Islet of Langerhans (tissue), 1 donor: ENCODE results near the gene MCRIP1.
"Not testable (repeated sequence)": the region's sequence is repeated elsewhere in the genome, so short reads cannot be mapped to it uniquely, and the experiment has no call there.

Experiments used
- FAIRE-seq: peaks from one replicate; lab custom pipeline; 2011; peaks lifted over from hg19 to GRCh38; lab: Jason Lieb, UNC

Gene MCRIP1

DNA sequence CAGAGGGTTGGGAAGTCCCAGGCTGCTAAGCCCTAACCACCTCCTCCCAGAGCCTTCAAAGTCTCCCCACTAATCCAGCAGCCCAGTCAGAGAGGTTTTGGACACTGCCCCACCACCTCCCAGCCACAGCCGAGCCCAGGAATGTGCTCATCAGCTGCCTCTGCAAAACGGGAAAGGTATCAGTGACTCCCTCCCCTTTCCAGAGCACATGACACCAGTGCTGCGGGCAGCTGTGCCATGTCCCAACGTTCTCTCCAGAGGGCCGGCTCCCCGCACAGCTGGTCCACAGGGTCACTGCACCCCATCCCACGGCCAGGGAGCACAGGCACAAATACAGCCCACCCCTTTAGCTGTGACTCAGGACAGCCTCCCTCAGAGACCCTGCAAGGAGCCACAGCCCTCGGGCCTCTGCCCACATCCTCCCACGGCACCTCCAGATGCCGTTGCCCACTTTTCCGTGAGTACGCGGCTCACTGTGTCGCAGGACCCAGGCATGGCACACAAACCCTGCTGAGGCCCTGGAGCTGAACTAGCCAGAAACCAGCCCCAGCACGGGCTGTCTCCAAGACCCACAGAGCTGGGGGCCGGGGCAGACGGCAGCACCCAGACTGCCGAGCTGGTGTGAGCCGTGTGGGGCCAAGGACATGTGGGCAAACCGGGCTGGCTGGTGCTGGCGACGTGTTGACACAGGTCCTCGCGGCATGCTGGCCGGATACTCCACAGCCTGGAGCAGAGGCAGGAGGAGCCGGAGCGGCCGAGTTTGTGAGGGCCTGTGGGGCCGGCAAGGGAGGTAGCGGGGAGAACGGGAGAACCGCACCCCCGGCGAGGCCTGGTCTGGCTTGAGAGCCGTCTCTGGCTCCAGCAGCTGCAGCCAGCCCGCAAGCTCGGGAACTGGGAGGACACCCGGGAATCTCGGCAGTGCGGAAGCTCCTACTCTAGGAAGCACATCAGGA lies 8.0 kb upstream of the MCRIP1 start:
- no peak for FAIRE-seq

DNA sequence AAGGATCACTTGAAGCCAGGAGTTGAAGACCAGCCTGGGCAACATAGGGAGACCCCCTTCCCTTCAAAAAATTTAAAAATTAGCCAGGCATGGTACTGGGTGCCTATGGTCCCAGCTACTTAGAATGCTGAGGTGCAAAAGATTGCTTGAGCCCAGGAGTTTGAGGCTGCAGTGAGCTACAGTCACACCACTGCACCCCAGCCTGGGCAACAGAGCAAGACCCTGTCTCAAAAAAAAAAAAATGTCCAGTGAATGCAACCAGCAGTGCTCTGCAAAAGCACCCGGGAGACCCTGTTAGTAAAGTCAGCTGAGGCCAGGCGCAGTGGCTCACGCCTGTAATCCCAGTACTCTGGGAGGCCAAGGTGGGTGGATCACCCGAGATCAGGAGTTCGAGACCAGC lies 7.0 kb upstream of the MCRIP1 start:
- FAIRE-seq = not testable (repeated sequence)

DNA sequence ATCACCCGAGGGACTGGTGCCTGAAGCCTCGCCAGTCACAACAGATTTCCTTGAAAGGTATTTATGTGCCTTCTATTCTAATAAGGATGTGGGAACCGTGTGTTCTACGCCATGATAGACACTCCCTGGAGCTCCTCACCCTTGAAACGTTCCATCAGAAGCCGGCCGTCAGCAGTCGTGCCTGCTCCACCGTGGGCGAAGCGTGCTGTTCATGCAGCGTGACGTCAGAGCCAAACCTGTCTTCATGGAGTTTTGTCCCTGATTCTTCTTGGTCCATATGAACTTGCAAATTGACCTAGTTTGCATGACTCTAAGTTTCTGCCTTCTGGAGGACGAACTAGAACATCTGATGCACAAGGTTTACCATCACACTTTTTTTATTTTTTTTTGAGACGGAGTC lies 6.2 kb upstream of the MCRIP1 start:
- no peak for FAIRE-seq

DNA sequence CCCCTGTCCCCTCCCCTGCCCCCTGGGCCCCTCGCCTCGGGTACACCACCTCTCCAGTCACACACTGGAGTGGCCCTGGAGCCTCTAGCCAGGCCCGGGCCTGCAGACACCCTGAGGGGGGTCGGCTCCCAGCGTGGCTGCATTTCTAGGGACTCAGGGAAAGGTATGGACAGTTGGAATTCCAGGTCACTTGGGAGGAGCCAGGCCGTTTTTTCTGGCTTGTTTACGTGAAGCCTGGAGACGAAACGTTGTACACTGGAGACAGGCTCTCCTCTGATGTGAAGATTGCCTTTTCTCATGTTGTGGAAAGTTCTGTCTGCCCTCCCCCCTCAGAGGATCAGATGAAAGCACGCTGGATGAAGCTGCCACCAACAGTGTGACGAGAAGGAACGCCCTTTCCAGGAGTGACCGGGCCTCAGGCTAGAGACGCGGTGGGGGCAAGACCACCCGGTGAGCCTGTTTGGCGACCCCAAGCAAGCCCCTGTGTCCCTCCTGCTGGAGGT lies 5.7 kb upstream of the MCRIP1 start:
- FAIRE-seq = no peak

DNA sequence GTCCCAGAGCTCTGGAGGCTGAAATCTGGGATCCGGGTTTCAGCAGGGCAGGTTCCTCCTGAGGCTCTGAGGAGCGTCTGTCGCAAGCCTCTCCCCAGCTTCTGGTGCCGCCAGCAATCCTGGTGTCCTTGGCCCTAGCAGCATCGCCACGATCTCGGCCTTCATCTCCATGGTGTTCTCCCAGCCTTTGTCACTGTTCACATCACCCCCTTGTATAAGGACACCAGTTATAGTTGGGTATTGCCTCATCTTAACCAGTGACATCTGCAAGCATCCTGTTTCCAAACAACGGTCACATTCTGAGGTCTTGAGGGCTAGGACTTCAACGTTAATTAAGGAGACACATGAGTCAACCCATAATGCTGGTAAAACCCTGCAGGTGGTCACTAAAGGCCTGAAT lies 4.5 kb upstream of the MCRIP1 start:
- FAIRE-seq = no peak

DNA sequence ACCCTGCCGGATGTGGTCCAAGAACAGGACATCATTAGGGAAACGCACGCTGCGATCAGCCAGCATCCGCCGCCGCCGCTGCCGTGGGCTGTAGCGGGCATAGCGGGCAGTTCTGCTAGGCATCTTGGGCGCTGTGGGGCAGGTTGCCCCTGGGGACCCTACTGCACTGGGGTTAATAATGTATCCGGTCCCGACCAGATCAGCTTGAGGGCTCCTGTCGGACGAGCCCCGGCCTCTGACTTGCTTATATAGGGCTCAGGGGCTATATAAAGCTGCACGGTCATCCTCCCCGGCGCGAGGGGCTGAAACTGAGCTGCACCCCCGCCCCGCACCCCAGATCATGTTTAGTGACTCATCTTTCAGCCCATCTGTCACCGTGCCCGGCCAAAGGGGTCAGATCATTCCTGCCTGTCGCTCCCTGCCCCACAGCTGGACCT lies 1.8 kb upstream of the MCRIP1 start, which contains the start of gene PPP1R27:
Gene PPP1R27 (minus strand): TSS at position 220 of the 437 bp plus-strand sequence. CDS start 97 bp downstream, at position 123.
- FAIRE-seq = no peak

DNA sequence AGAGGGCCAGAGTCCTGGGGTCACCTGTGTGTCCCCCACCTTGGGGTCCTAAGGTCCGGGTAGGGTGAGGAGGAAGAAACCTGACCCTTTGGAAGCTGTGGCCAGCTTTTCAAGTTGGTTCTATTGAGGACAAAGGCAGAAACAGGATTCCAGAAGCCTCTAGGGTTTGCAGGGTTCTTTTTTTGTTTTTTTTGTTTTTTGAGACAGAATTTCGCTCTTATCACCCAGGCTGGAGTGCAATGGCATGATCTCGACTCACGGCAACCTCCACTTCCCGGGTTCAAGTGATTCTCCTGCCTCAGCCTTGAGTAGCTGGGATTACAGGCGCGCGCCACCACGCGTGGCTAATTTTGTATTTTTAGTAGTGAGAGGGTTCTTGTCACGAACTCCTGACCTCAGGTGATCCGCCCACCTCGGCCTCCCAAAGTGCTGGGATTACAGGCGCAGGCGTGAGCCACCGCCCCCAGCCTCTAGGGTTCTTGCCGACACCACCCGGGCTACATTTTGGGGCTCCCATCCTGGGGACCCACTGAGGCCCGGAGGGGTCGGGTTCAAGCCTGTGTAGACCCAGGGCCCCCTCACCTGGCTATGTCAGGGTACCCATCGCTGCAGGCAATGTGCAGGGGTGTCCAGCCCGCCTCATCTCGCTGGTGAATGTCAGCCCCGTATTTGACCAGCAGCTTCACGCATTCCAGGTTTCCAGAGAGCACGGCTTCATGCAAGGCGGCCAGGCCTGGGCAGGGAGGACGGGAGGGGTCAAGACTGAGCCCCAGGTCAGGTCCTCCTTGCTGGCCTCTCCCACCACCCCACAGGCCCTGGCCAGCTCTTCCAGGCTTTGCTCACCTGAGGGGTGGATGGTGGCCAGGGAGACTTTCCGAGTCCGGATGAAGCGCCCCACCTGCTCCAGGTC lies 1.1 kb upstream of the MCRIP1 start:
- no peak for FAIRE-seq

DNA sequence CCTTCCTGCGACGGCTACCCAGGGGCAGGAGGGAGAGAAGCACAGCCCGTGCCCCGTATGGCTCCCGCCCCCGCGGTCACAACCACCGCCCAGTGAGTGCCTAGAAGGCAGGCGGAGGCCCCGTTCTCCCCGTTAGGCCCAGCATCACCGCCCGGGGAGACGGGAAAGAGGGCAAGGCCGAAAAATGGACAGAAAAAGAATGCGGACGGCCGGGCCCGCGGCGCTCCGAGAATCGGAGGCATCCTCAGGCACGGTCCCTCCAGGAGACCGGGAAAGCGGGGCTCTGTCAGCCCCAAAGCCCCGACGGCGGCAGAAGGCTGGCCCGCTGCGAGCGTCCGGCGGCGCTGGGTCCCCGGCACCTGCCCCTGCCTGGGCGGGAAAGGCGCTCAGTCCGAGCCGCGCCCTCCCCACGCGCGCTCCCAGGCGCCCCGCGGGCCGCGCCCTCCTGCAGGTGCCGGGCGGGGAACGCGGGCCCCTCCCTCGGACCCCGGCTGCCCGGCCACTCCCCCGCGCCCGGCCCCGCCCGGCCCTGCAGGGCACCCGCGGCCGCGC lies 407 bp downstream of the MCRIP1 start:
- no peak for FAIRE-seq

DNA sequence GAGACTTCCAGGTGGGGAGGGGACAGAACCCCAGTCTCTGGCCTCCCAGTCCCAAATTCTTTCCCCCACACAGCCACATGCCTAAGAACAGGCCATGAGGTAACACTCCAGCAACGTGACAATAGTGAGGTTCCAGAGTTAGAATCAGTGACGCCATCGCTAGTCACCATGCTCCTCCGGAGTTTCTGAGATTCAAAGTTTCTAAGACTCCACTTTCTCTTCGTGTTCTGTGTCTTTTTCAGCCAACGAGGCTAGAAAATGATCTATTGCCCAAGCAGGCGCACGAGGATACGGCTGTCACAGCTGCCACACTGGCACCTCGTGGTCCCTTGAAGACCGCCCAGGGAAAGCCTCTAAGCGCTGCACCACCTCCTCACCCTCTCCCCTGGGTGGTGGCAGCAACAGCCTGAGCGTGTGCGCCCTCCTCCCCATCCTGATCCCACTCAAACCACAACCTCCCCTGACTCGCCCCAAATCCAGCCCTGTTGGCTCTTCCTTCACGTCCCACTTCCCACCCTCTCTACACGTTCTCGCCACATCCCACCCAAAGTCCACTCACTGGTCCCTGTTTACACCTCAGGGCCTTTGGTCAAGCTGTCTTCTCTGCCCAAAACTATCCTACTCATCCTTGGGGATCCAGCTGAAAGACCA lies 1.0 kb downstream of the MCRIP1 start:
- no peak for FAIRE-seq

DNA sequence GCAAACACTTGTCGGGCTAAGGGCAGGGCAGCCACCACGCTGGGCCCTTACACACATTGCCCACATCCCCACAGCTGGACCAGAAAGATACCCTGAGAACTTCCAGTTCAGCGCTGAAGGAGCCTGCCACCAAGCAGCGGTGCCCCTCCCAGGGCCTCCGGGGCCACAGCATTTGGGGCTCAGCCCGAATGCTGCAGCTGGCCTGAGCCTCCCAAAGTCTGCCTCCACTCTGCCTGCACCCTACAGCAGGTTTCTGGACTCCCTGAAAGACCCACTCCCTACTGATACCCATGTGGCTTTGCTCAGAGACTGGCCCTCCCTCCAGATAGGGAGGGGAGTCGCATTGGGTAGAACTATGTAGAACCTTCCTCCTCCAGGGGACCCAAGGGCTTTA lies 1.5 kb downstream of the MCRIP1 start:
- FAIRE-seq = no peak

DNA sequence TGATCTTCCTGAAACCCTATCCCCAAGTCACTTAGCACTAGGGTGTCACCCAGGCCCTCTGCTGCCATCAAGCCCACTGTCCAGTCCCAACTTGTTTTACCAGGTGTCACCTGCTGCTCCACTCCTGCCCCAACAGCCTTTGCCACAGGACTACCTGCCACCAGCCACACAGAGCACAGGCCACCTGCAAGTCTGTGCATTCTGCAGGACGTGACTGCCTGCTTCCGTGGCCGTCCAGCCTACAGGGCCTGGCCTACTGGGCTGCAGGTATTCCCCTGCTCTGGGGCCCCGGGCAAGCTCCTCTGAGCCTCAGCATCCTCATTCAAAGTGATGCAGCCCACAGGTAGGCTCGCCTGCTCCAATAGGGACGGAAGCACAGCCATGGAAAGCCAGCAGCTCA lies 3.2 kb downstream of the MCRIP1 start:
- no peak for FAIRE-seq

DNA sequence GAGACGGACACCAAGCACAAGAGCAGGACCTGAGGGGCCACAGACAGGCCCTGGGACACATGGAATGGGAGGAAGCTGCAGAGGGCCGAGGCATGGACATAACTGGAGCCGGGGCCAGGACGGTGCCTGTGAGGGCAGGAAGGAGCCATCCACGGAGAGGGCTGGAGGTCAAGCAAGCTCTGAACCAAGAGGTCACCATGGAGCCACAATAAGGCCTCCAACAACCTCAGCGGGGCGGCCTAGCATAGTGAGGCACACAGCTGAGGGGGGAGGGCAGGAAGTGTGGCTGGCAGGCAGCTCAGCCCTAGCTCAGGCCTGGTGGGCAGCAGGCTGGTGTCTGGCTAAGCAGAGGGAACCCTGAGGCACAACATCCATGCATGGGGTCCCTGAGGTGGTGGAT lies 4.4 kb downstream of the MCRIP1 start:
- FAIRE-seq = no peak

DNA sequence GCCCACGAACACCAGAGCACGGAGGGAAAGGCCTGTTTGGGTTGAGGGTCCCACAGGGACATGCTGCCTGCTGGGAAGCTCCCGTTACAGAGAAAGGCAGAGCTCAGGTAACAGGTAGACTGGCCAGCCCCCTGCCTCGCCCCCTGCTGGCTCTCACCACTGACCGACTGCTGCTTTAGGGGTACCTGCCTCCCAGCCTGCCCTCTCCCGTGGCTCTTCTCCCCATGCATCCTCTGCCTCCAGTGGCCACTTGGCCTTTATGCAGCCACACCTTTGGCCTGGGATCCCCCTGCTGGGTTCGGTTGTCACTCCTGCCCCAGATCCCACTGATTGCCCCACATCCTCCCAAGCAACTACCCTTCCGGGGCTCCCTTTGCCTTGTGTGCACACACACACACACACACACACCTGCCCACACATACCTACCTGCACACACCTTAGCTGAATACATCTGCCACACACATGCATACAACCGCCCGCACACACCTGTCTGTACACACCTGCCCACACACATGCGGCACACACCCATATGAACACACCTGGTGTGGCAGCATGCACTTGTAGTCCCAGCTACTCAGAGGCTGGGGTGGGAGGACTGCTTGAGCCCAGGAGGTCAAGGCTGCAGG lies 7.1 kb downstream of the MCRIP1 start:
- FAIRE-seq = no peak

DNA sequence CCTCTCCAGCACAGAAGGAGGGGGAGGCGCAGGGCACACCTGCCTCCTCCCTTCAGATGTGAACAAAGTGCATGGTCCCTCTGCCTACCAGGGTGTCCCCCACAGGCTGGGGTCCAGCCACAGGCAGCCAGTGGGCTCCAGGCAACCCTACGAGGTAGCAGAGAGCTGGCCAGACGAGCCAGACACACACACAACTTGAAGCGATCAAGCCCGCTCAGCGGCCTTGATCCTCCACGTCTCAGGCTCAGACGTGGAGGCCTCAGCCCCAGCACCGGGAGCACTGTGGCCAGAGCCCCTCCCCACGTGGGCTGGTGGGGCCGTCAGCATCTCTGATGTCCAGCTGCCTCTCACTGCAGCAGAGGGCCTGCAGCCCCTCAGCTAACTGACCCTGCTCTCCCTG lies 8.5 kb downstream of the MCRIP1 start:
- FAIRE-seq = no peak

DNA sequence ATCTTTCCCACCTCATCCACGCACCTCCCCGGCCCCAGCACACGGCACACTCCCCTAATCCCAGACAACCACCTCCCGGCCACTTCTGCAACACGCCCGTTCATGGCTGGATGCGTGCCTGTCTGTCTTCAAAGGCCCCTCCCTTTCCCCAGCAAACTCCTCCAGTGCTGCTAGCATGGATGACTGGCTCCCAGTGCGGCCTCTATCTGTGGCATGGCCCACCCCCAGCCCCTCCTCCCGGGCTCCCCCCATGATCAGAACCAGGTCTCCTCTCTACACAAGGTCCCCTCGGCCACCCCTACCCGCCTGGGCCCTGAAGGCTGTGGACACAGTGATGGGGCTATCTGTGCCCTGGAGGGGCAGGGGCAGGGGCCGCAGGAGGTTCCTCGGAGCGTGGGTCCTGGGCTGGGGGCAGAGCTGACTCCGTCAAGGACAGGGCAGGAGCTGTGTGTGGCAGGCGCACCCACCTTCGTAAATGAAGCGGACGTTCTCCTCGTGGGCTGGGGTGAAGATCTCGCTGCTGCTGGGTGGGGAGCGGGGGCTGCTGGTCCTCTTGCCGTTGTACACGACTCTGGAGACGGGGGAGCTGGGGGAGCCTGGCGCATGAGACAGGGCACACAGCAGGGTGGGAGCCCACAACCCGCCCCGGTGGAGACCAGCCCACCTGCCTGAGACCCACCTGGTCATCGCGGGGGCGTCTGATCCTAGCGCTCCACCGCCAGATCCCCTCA lies 9.1 kb downstream of the MCRIP1 start:
- FAIRE-seq = no peak

DNA sequence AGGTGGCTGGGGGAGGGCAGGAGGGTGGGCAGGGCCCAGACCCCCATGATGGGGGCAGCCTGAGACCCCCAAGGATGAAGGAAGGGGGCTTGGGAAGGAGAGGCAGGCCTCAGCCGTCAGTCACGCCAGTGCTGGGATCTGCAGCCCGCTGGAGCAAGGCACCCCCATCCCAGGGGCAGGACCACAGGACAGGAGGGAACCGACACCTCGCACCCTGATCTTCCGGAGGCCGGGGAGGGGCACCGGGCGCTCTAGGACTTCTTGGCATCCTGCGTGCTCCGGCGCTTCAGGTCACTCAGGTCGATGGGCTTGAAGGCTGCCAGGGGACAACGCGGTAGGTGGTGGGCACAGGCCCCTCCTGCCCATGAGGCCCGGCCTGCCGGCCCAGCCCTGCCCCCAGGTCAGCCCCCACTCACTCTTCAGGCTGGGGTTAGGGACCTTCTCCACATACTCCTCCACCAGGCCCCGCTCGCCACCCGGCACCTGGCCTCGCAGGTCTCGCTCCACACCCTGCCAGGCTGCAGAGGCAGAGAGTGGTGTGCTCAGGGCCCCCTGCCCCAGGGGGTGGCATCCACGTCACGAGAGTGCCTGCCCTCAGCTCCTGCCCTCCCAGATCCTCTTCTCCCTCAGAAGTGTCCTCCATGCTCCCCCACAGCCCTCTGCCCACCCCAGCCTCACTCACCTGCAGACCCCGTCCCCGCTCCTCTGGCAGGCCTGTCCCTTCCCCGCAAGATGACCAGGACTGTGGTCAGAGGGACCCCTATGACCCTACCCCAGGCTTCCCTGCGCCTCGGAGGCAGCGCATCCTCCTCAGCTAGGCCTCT lies 9.9 kb downstream of the MCRIP1 start:
- FAIRE-seq = no peak

DNA sequence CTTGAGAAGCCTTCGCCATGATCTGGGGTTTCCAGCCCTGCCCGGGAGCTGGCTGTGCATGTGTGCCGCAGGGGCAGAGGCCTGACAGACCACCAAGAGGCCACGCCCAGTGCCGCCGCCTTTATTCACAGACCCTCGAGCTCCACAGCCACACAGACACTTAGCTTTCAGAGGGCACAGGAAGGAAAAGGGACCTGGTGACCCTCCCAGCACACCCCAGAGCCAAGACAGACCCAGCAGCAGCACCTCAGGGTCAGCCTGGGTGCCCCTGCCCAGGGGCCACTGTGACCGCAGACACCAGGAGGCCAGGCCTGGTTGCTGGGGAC lies 10.8 kb downstream of the MCRIP1 start:
- no peak for FAIRE-seq

DNA sequence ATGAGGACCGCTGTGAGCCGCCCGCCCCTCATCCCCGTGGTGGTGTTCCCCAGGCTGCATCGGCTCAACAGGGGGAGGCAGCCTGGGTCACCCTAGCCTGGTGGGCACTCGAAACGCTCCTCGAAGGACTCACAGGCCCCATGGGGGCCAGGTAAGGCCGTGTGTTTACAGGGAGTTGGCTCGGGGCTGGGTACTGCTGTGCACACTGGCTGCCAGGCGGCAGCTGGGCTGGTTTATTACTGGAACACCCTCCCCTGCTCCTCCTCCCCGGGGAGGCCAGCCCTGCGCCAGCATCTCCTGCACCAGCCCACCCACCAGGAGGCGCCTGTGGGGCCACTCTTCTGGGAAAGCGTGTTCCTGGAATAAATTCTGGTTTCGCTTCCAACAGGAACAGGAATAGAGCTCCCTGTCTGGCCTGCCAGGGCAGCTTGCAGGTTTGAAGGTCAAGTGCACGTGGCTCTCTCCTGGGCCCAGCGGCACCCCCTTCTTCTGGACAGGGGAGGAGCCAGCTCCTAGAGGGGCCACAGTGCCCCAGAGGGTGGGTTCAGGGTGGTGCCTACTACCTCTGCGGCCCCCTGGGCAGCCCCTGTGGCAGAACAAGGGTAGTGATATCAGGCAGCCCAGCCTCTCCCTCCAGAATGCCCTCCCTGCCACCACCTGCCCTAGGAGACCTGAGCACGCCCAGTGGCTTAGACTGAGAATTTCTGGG lies 11.3 kb downstream of the MCRIP1 start:
- no peak for FAIRE-seq

DNA sequence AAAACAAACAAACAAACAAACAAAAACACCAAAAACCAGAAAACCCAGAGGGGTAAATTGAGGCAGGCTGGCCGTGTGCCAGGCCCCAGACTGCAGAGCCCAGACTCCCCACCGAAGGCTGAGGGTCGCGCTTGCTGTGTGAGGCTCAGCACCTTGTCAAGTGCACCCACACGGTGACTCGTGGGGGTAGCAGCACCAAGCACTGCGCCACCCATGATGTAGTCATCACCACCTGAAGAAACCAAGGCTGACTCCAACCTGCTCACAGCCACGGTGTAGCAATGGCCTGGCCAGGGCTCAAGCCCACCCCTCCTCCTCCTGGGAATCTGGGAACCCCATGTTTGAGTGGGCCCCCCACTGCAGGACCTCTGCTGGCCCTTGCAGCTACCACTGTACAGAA lies 11.9 kb downstream of the MCRIP1 start:
- no peak for FAIRE-seq
